ENCODE measurements around the gene TESK2. TPM values are rescaled to one million over a fixed set of nuclear protein-coding genes. Genes with fewer than 3 reads are reported as not detected.

TESK2 gene
- total RNA-seq, 1 donor from 2014 or later: 14.9 TPM

DNA sequence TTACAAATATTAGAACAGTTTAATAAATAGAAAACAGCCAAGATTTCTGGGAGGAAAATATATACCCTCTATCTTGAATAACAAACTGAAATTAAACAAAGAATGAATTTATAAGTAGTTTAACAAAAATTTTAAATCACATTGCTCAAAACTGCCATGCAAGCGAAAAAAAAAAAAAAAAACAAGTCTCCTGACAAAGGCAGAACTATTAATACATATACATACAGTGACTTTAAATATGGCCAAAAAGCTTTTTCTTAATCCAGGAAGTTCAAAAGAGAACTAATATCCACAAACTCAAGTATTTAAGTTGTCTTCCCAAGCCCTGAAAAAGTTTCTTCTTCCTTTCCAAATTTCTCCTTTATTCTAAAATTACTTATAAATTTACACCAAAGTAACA, 87.2 kb downstream of the TESK2 start:
- peaks cover 2% of the 10 kb centered on the region for H3K4me1 Mint-ChIP-seq

DNA sequence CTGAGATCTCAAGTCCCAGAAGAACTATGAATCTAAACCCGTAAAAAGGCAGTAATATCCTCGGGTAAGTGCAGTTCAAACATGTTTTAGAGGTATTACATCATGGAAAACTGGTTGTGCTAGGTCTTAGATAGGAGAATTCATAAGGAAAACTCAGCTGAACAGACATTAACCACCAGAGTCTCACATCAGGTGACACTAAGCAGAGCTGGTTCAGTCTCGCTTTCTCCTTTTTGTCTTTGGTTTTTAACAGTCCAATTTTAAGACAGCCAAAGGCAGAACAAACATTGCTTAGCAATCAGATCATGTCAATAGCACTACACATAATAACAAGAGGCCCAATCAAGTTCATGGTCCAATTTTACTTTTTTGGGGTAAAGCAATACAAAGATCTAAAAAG, 87.7 kb downstream of the TESK2 start:
- Mint-ChIP-seq H3K4me1 (peaks cover 2% of the 10 kb centered on the region), H3K36me3 (no peaks in the 10 kb centered on the region), H3K27me3 (ENCODE audit: insufficient read depth, low read depth) (no peaks in the 10 kb centered on the region), H3K9me3 (no peaks in the 10 kb centered on the region), H3K4me3 (no peak overlapping the region), H3K27ac (no peak overlapping the region)
- no peak overlapping the region for H3K4me3 ChIP-seq
- H2AFZ ChIP-seq (replicated peaks): no peak overlapping the region
- no peak for DNase-seq (ENCODE audit: low spot score)
- TF ChIP-seq EZH2 (IDR thresholded peaks at IDR 0.05) (no peak), EZH2phosphoT487 (IDR thresholded peaks at IDR 0.05) (no peak)
- TF ChIP-seq, protein P1, sequence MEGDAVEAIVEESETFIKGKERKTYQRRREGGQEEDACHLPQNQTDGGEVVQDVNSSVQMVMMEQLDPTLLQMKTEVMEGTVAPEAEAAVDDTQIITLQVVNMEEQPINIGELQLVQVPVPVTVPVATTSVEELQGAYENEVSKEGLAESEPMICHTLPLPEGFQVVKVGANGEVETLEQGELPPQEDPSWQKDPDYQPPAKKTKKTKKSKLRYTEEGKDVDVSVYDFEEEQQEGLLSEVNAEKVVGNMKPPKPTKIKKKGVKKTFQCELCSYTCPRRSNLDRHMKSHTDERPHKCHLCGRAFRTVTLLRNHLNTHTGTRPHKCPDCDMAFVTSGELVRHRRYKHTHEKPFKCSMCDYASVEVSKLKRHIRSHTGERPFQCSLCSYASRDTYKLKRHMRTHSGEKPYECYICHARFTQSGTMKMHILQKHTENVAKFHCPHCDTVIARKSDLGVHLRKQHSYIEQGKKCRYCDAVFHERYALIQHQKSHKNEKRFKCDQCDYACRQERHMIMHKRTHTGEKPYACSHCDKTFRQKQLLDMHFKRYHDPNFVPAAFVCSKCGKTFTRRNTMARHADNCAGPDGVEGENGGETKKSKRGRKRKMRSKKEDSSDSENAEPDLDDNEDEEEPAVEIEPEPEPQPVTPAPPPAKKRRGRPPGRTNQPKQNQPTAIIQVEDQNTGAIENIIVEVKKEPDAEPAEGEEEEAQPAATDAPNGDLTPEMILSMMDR (IDR thresholded peaks at IDR 0.05): no peak
- no peak overlapping the region for H3K9ac ChIP-seq
- no peak overlapping the region for H3K4me2 ChIP-seq
- H3K9me3 ChIP-seq (ENCODE audit: low read depth): no peaks in the 10 kb centered on the region
- H3K4me1 ChIP-seq: no peaks in the 10 kb centered on the region
- H3K79me2 ChIP-seq (ENCODE audit: low read depth): no peaks in the 10 kb centered on the region
- no peaks in the 10 kb centered on the region for H3K36me3 ChIP-seq
- H3F3A ChIP-seq (ENCODE audit: low read depth): no peaks in the 10 kb centered on the region
- H3K27ac ChIP-seq: no peak overlapping the region
- no peaks in the 10 kb centered on the region for H3K27me3 ChIP-seq
- H4K20me1 ChIP-seq (ENCODE audit: low read depth): no peaks in the 10 kb centered on the region

More for the DNA sequence above, 87.2 kb downstream of the TESK2 start:
- Mint-ChIP-seq H3K4me3 (no peak overlapping the region), H3K9me3 (no peaks in the 10 kb centered on the region), H3K36me3 (no peaks in the 10 kb centered on the region), H3K27ac (no peak overlapping the region), H3K27me3 (ENCODE audit: insufficient read depth, low read depth) (no peaks in the 10 kb centered on the region)
- Histone ChIP-seq H3F3A (ENCODE audit: low read depth) (no peaks in the 10 kb centered on the region), H4K20me1 (ENCODE audit: low read depth) (no peaks in the 10 kb centered on the region), H3K9ac (no peak overlapping the region), H3K4me1 (no peaks in the 10 kb centered on the region), H3K79me2 (ENCODE audit: low read depth) (no peaks in the 10 kb centered on the region), H3K4me2 (no peak overlapping the region), H3K9me3 (ENCODE audit: low read depth) (no peaks in the 10 kb centered on the region), H2AFZ (replicated peaks) (no peak overlapping the region), H3K4me3 (no peak overlapping the region), H3K27ac (no peak overlapping the region), H3K36me3 (no peaks in the 10 kb centered on the region), H3K27me3 (no peaks in the 10 kb centered on the region)
- no peak for DNase-seq (ENCODE audit: low spot score)
- TF ChIP-seq, protein P1 (IDR thresholded peaks at IDR 0.05): no peak
- TF ChIP-seq EZH2 (IDR thresholded peaks at IDR 0.05): no peak
- no peak for TF ChIP-seq EZH2phosphoT487 (IDR thresholded peaks at IDR 0.05)

DNA sequence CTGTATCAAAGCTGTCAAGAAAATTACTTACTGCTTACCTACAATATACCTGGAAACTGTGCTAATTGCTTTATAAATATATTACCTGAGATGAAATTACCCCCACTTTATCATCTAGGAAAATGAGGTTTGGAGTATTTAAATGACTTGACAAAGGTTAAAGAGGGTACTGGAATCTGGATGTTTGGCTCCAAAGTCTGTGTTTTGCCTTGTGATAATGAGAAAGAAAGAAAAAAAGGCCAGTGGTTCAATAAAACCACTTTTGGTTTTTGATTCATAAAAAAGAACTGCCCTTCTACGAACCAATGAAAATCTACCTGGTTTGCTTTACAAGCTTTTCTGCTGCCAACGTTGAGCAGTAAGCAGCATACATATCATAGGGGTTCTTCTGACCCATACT, 89.4 kb downstream of the TESK2 start:
- Mint-ChIP-seq H3K36me3 (no peaks in the 10 kb centered on the region), H3K9me3 (no peaks in the 10 kb centered on the region), H3K4me1 (peaks cover 2% of the 10 kb centered on the region), H3K4me3 (no peak overlapping the region), H3K27me3 (ENCODE audit: insufficient read depth, low read depth) (no peaks in the 10 kb centered on the region), H3K27ac (no peak overlapping the region)
- no peaks in the 10 kb centered on the region for H3F3A ChIP-seq (ENCODE audit: low read depth)
- no peak overlapping the region for H3K9ac ChIP-seq
- no peaks in the 10 kb centered on the region for H3K4me1 ChIP-seq
- H3K9me3 ChIP-seq (ENCODE audit: low read depth): no peaks in the 10 kb centered on the region
- H3K4me3 ChIP-seq: no peak overlapping the region
- no peaks in the 10 kb centered on the region for H4K20me1 ChIP-seq (ENCODE audit: low read depth)
- H3K79me2 ChIP-seq (ENCODE audit: low read depth): no peaks in the 10 kb centered on the region
- H3K4me2 ChIP-seq: no peak overlapping the region
- H3K27me3 ChIP-seq: no peaks in the 10 kb centered on the region
- no peak for DNase-seq (ENCODE audit: low spot score)
- no peak for TF ChIP-seq EZH2 (IDR thresholded peaks at IDR 0.05)
- no peak for TF ChIP-seq EZH2phosphoT487 (IDR thresholded peaks at IDR 0.05)
- TF ChIP-seq, protein P1 (IDR thresholded peaks at IDR 0.05): no peak
- H3K27ac ChIP-seq: no peak overlapping the region
- no peak overlapping the region for H2AFZ ChIP-seq (replicated peaks)
- no peaks in the 10 kb centered on the region for H3K36me3 ChIP-seq
